ENCODE data around the gene TMSB15A.
"Not testable (repeated sequence)": the region's sequence is repeated elsewhere in the genome, so short reads cannot be mapped to it uniquely, and the experiment has no call there.

TMSB15A gene

GRCh38 chrX:102515975-102516941, at the start of gene TMSB15A:
Gene TMSB15A, minus strand, starts transcription at chrX:102516739.
- peak; percentile 72 for DNase-seq

GRCh38 chrX:102560423-102561068, 44.0 kb upstream of the TMSB15A start:
- DNase-seq: no peak

GRCh38 chrX:102558607-102559006, 42.1 kb upstream of the TMSB15A start:
- DNase-seq: no peak

- no peak for DNase-seq
Observed at GRCh38 chrX:102548231-102548630, 31.7 kb upstream of the TMSB15A start.

- peak; percentile 16 for DNase-seq
Observed at GRCh38 chrX:102546828-102547493, 30.4 kb upstream of the TMSB15A start.

GRCh38 chrX:102546175-102546574, 29.6 kb upstream of the TMSB15A start:
- not testable (repeated sequence) for DNase-seq

GRCh38 chrX:102535958-102536357, 19.4 kb upstream of the TMSB15A start:
- DNase-seq: no peak

GRCh38 chrX:102517326-102517725, 787 bp upstream of the TMSB15A start:
- no peak for DNase-seq

- no peak for DNase-seq
Observed at GRCh38 chrX:102514536-102514935, 2.0 kb downstream of the TMSB15A start.

GRCh38 chrX:102498732-102499131, 17.8 kb downstream of the TMSB15A start:
- DNase-seq: no peak

GRCh38 chrX:102491766-102492165, 24.8 kb downstream of the TMSB15A start:
- no peak for DNase-seq

GRCh38 chrX:102478765-102479164, 37.8 kb downstream of the TMSB15A start:
- not testable (repeated sequence) for DNase-seq

GRCh38 chrX:102471762-102472220, 44.7 kb downstream of the TMSB15A start, which contains the start of gene TCP11X2:
Gene TCP11X2, minus strand, starts transcription at chrX:102471812.
- not testable (repeated sequence) for DNase-seq

GRCh38 chrX:102470215-102470614, 46.3 kb downstream of the TMSB15A start:
- not testable (repeated sequence) for DNase-seq

All from CD4-positive, alpha-beta T cell treated with Interleukin-17A for 4 hours (primary cell).